ENCODE results near the gene EVX1.

Gene EVX1

GRCh38 chr7:27239387-27240014 is 3.1 kb upstream of the EVX1 start:
- Mint-ChIP-seq H3K36me3 (no peaks in the 10 kb centered on the region), H3K27ac (no peak overlapping the region), H3K9me3 (ENCODE audit: low read depth) (no peaks in the 10 kb centered on the region), H3K4me3 (peak overlapping the region; percentile 59), H3K4me1 (ENCODE audit: low read depth) (peaks cover 32% of the 10 kb centered on the region), H3K27me3 (peaks cover 53% of the 10 kb centered on the region)

- Mint-ChIP-seq H3K4me3 (peak overlapping the region; percentile 59), H3K27me3 (peaks cover 56% of the 10 kb centered on the region), H3K4me1 (ENCODE audit: low read depth) (peaks cover 34% of the 10 kb centered on the region), H3K27ac (no peak overlapping the region), H3K36me3 (no peaks in the 10 kb centered on the region), H3K9me3 (ENCODE audit: low read depth) (no peaks in the 10 kb centered on the region)
Observed at GRCh38 chr7:27240015-27240731, 2.4 kb upstream of the EVX1 start.

GRCh38 chr7:27241189-27242056 is 1.2 kb upstream of the EVX1 start:
- Mint-ChIP-seq H3K4me3 (no peak overlapping the region), H3K27me3 (peaks cover 52% of the 10 kb centered on the region), H3K27ac (no peak overlapping the region)

GRCh38 chr7:27242154-27242553 is 448 bp upstream of the EVX1 start:
- H3K4me3 Mint-ChIP-seq = peak overlapping the region; percentile 59

More at GRCh38 chr7:27241189-27242056, 1.2 kb upstream of the EVX1 start:
- peaks cover 37% of the 10 kb centered on the region for H3K4me1 Mint-ChIP-seq (ENCODE audit: low read depth)
- no peaks in the 10 kb centered on the region for H3K36me3 Mint-ChIP-seq
- H3K9me3 Mint-ChIP-seq (ENCODE audit: low read depth) = no peaks in the 10 kb centered on the region

GRCh38 chr7:27243340-27244163 is 950 bp downstream of the EVX1 start:
- peaks cover 48% of the 10 kb centered on the region for H3K27me3 Mint-ChIP-seq
- H3K36me3 Mint-ChIP-seq = no peaks in the 10 kb centered on the region
- H3K4me3 Mint-ChIP-seq = no peak overlapping the region
- H3K9me3 Mint-ChIP-seq (ENCODE audit: low read depth) = no peaks in the 10 kb centered on the region
- H3K27ac Mint-ChIP-seq = no peak overlapping the region
- H3K4me1 Mint-ChIP-seq (ENCODE audit: low read depth) = peaks cover 42% of the 10 kb centered on the region

More at GRCh38 chr7:27242154-27242553, 448 bp upstream of the EVX1 start:
- H3K27ac Mint-ChIP-seq = no peak overlapping the region
- no peaks in the 10 kb centered on the region for H3K9me3 Mint-ChIP-seq (ENCODE audit: low read depth)
- H3K27me3 Mint-ChIP-seq = peaks cover 51% of the 10 kb centered on the region
- H3K4me1 Mint-ChIP-seq (ENCODE audit: low read depth) = peaks cover 41% of the 10 kb centered on the region
- H3K36me3 Mint-ChIP-seq = no peaks in the 10 kb centered on the region

- Mint-ChIP-seq H3K27ac (no peak overlapping the region), H3K4me1 (ENCODE audit: low read depth) (peaks cover 40% of the 10 kb centered on the region), H3K27me3 (peaks cover 56% of the 10 kb centered on the region), H3K36me3 (no peaks in the 10 kb centered on the region), H3K9me3 (ENCODE audit: low read depth) (no peaks in the 10 kb centered on the region), H3K4me3 (peak overlapping the region; percentile 21)
Observed at GRCh38 chr7:27244488-27245123, 2.0 kb downstream of the EVX1 start.

- Mint-ChIP-seq H3K36me3 (no peaks in the 10 kb centered on the region), H3K27me3 (peaks cover 56% of the 10 kb centered on the region), H3K27ac (no peak overlapping the region), H3K4me1 (ENCODE audit: low read depth) (peaks cover 41% of the 10 kb centered on the region), H3K9me3 (ENCODE audit: low read depth) (no peaks in the 10 kb centered on the region), H3K4me3 (no peak overlapping the region)
Observed at GRCh38 chr7:27245124-27245797, 2.7 kb downstream of the EVX1 start.

- peaks cover 56% of the 10 kb centered on the region for H3K27me3 Mint-ChIP-seq
- peaks cover 42% of the 10 kb centered on the region for H3K4me1 Mint-ChIP-seq (ENCODE audit: low read depth)
- no peaks in the 10 kb centered on the region for H3K9me3 Mint-ChIP-seq (ENCODE audit: low read depth)
- H3K27ac Mint-ChIP-seq = no peak overlapping the region
- no peaks in the 10 kb centered on the region for H3K36me3 Mint-ChIP-seq
- H3K4me3 Mint-ChIP-seq = no peak overlapping the region
Observed at GRCh38 chr7:27245798-27246691, 3.4 kb downstream of the EVX1 start.

GRCh38 chr7:27247000-27247399 is 4.4 kb downstream of the EVX1 start:
- H3K9me3 Mint-ChIP-seq (ENCODE audit: low read depth) = no peaks in the 10 kb centered on the region
- H3K4me1 Mint-ChIP-seq (ENCODE audit: low read depth) = peaks cover 44% of the 10 kb centered on the region
- peaks cover 57% of the 10 kb centered on the region for H3K27me3 Mint-ChIP-seq
- H3K36me3 Mint-ChIP-seq = no peaks in the 10 kb centered on the region
- no peak overlapping the region for H3K27ac Mint-ChIP-seq
- H3K4me3 Mint-ChIP-seq = no peak overlapping the region

- Mint-ChIP-seq H3K4me3 (no peak overlapping the region), H3K27ac (no peak overlapping the region), H3K27me3 (peaks cover 60% of the 10 kb centered on the region), H3K4me1 (ENCODE audit: low read depth) (peaks cover 43% of the 10 kb centered on the region), H3K9me3 (ENCODE audit: low read depth) (no peaks in the 10 kb centered on the region), H3K36me3 (no peaks in the 10 kb centered on the region)
Observed at GRCh38 chr7:27247452-27248426, 5.1 kb downstream of the EVX1 start.

- no peak overlapping the region for H3K27ac Mint-ChIP-seq
- H3K4me3 Mint-ChIP-seq = no peak overlapping the region
- no peaks in the 10 kb centered on the region for H3K9me3 Mint-ChIP-seq (ENCODE audit: low read depth)
- no peaks in the 10 kb centered on the region for H3K36me3 Mint-ChIP-seq
- peaks cover 64% of the 10 kb centered on the region for H3K27me3 Mint-ChIP-seq
- peaks cover 43% of the 10 kb centered on the region for H3K4me1 Mint-ChIP-seq (ENCODE audit: low read depth)
Observed at GRCh38 chr7:27248427-27248806, 5.8 kb downstream of the EVX1 start.
